Activated CD4-positive, alpha-beta memory T cell treated with anti-CD3 and anti-CD28 coated beads, Interleukin-2, amount 10 ng/mL, durations not matched to agents 7 days and 5 days (primary cell): ENCODE results near the gene BGN. TPM values are rescaled to one million over a fixed set of nuclear protein-coding genes. Genes with fewer than 3 reads are reported as not detected.

Experiments
- CTCF ChIA-PET: fragments of 350-600 bp; sonication (Branson Sonifier 250); formaldehyde crosslinking; loops from one replicate; lab custom pipeline; 2021; ENCODE audit warnings: antibody characterized with exemption, inconsistent platforms; lab: Charles Lee
- POLR2A ChIA-PET: fragments of 350-600 bp; sonication (Branson Sonifier 250); formaldehyde crosslinking; loops from one replicate; lab custom pipeline; 2021; ENCODE audit warnings: antibody characterized with exemption; lab: Charles Lee
- DNase-seq: peaks from one replicate; pipeline ENCODE4 v3.0.0-alpha.2; 2020
- H3K27ac Mint-ChIP-seq: one replicate; pipeline ENCODE4 v1.8.0; 2021; ENCODE audit warnings: mild to moderate bottlenecking, mixed read lengths
- H3K27me3 Mint-ChIP-seq: one replicate; pipeline ENCODE4 v1.8.0; 2021; ENCODE audit warnings: mixed read lengths
- H3K36me3 Mint-ChIP-seq: one replicate; pipeline ENCODE4 v1.8.0; 2021; ENCODE audit warnings: low read depth, mixed read lengths
- H3K4me1 Mint-ChIP-seq: one replicate; pipeline ENCODE4 v1.8.0; 2021; ENCODE audit warnings: mixed read lengths
- H3K4me3 Mint-ChIP-seq: one replicate; pipeline ENCODE4 v1.8.0; 2021; ENCODE audit warnings: mild to moderate bottlenecking, mixed read lengths
- H3K9me3 Mint-ChIP-seq: one replicate; pipeline ENCODE4 v1.8.0; 2021; ENCODE audit warnings: mixed read lengths
- total RNA-seq, 2 experiments: library from RNA; stranded (reverse); gene quantifications; one replicate each; pipeline ENCODE4 v1.2.3, GENCODE V29; 2021

BGN gene
- not detected for total RNA-seq

- no peaks in the 10 kb centered on the region for H3K9me3 Mint-ChIP-seq
- H3K4me3 Mint-ChIP-seq: no peak within 1 kb of the TSS
- H3K4me1 Mint-ChIP-seq: no peaks in the 10 kb centered on the region
- ChIA-PET POLR2A (no interaction called here), CTCF (interaction anchor here (1.2 kb wide), 1 partner anchor 12 kb away, joined by 3 read pairs; no protein-coding TSS in a partner anchor)
- H3K36me3 Mint-ChIP-seq: no peaks in the 10 kb centered on the region
- no peaks in the 10 kb centered on the region for H3K27me3 Mint-ChIP-seq
- DNase-seq: no peak
- no peak within 1 kb of the TSS for H3K27ac Mint-ChIP-seq
Observed at GRCh38 chrX:153494541-153495361, at the start of gene BGN. Gene BGN, plus strand, starts transcription at chrX:153494980. Its CDS starts 9,652 bp downstream, at chrX:153504632.

DNA sequence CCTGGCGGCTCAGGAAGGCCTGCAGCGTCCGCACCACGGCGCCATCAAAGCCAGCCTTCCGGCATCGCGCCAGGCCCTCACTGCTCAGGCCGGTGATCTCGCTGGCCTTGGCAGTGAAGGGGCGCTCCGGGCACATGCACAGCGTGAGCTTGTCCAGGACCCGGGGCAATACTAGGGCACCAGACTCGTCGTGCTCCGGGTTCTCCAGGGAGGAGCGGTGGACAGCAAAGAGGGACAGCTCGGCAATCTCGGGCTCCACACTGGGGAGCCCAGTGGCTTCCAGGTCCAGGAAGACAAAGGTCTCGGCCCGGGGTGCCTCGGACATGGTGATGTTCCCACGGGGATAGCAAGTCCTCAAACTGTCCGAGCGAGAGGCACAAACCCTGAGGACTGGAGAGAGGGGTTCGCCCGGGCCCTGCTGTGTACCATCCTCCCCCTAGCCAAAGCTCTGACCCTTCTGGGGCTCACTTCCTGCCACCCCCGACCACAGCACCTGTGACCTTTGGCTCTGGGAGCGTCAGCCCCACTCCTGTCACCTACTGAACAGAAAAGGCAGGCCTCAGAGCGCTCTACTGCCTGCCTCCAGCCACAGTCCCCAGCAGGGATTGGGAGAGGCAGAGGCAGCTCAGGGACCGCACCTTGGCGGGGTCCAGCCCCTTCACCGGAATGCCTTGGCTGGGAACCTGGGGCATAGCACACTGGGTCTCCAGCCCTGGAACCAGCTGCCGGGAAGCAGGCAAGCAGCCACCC, 49.5 kb upstream of the BGN start:
- Mint-ChIP-seq H3K4me1 (no peaks in the 10 kb centered on the region), H3K9me3 (no peaks in the 10 kb centered on the region), H3K36me3 (no peaks in the 10 kb centered on the region), H3K27me3 (no peaks in the 10 kb centered on the region), H3K4me3 (no peak overlapping the region), H3K27ac (no peak overlapping the region)
- no peak for DNase-seq
- ChIA-PET CTCF (no interaction called here), POLR2A (no interaction called here)

GRCh38 chrX:153445856-153446635, 48.7 kb upstream of the BGN start, which contains the start of gene TREX2:
Gene TREX2, minus strand, starts transcription at chrX:153446056. Its CDS starts 626 bp downstream, at chrX:153445430.
- CTCF ChIA-PET: no interaction called here
- Mint-ChIP-seq H3K27me3 (no peaks in the 10 kb centered on the region), H3K9me3 (no peaks in the 10 kb centered on the region), H3K4me3 (no peak within 1 kb of the TSS), H3K27ac (no peak within 1 kb of the TSS), H3K4me1 (no peaks in the 10 kb centered on the region), H3K36me3 (no peaks in the 10 kb centered on the region)
- no peak for DNase-seq
- POLR2A ChIA-PET: no interaction called here

GRCh38 chrX:153446636-153446936, 48.2 kb upstream of the BGN start:
- CTCF ChIA-PET: no interaction called here
- H3K4me1 Mint-ChIP-seq: no peaks in the 10 kb centered on the region
- POLR2A ChIA-PET: no interaction called here

DNA sequence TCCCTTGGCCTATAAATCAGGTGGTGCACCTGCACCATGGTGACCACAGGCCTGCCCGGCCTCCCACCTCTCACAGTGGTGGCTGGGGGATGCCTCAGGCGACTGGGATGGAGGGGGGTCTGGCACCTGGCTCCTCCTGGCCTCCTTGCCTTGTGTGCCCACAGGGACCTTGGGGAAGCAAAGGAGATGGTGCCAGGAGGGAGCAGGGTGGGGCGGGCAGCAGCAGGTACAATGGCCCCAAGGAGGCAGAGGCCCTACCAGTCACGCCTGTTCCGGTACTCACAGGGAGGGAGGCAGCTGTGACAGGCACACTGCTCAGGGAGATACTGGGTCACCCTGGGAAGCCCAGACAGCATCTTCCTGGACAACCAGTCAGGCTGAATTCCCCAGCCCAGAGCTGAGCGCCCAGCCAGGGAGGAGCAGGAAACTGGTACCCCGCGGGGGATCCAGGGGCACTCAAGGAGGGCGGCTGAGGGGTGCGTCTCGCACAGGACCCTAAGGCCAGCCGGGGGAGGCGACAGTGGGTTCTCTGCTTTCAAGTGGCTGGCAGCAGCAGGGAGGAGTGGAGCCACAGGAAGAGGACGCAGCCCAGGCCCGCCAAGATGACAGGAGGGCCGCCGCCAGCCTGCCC, 47.7 kb upstream of the BGN start:
- no peak overlapping the region for H3K4me3 Mint-ChIP-seq
- ChIA-PET CTCF (no interaction called here), POLR2A (no interaction called here)
- H3K4me1 Mint-ChIP-seq: no peaks in the 10 kb centered on the region
- no peaks in the 10 kb centered on the region for H3K9me3 Mint-ChIP-seq
- H3K27ac Mint-ChIP-seq: no peak overlapping the region
- H3K27me3 Mint-ChIP-seq: no peaks in the 10 kb centered on the region
- H3K36me3 Mint-ChIP-seq: no peaks in the 10 kb centered on the region
- DNase-seq: no peak

More at GRCh38 chrX:153446636-153446936, 48.2 kb upstream of the BGN start:
- Mint-ChIP-seq H3K36me3 (no peaks in the 10 kb centered on the region), H3K4me3 (no peak overlapping the region), H3K27me3 (no peaks in the 10 kb centered on the region), H3K9me3 (no peaks in the 10 kb centered on the region), H3K27ac (no peak overlapping the region)
- no peak for DNase-seq

- no peaks in the 10 kb centered on the region for H3K36me3 Mint-ChIP-seq
- DNase-seq: no peak
- ChIA-PET POLR2A (no interaction called here), CTCF (no interaction called here)
- H3K27me3 Mint-ChIP-seq: no peaks in the 10 kb centered on the region
- H3K4me1 Mint-ChIP-seq: no peaks in the 10 kb centered on the region
- H3K9me3 Mint-ChIP-seq: no peaks in the 10 kb centered on the region
- H3K4me3 Mint-ChIP-seq: no peak overlapping the region
- H3K27ac Mint-ChIP-seq: no peak overlapping the region
Observed at GRCh38 chrX:153447581-153447960, 47.2 kb upstream of the BGN start.

DNA sequence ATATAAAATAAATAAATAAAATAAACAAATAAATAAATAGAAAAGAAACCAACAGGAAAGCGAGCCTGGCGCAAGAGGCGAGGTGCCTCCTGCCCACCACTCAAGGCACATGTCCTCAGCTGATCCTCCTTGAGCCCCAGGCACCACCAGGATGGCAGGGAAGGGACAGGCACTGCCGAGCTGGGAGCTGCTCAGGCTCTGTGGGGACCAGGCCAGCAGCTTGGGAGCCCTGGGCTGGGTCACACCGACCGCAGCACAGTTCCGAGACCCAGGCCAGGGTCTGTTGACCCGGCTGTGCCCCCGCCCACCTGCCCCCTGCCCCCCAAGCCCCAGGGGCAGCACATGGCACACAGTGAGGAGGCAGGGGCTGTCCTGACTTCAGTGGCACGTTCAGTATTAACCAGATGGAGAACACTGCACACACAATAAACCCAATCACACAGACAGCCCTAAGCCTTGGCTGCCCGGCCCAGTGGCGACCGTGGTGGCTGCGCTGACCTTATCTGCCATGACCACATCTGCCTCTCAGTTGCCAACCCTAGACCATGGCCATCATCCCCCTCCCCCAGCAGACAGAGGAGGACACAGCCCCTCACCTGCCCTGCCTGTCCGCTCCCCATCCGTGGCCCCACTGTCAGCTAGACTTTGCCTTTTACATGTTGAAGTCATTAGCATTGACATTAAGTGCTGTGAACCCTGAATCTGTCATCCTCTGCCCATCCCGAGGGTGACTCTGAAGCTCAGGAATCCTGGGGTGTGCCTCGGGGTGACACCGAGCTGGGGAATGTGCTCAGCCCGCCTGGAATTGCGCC, 46.0 kb upstream of the BGN start:
- CTCF ChIA-PET: no interaction called here

GRCh38 chrX:153449368-153450113, 45.2 kb upstream of the BGN start:
- DNase-seq: no peak
- Mint-ChIP-seq H3K27ac (no peak overlapping the region), H3K4me3 (no peak overlapping the region), H3K27me3 (no peaks in the 10 kb centered on the region), H3K4me1 (no peaks in the 10 kb centered on the region), H3K36me3 (no peaks in the 10 kb centered on the region), H3K9me3 (no peaks in the 10 kb centered on the region)
- ChIA-PET POLR2A (no interaction called here), CTCF (no interaction called here)

More for the DNA sequence above, 46.0 kb upstream of the BGN start:
- POLR2A ChIA-PET: no interaction called here
- Mint-ChIP-seq H3K36me3 (no peaks in the 10 kb centered on the region), H3K4me3 (no peak overlapping the region), H3K27me3 (no peaks in the 10 kb centered on the region), H3K27ac (no peak overlapping the region), H3K9me3 (no peaks in the 10 kb centered on the region), H3K4me1 (no peaks in the 10 kb centered on the region)
- no peak for DNase-seq

- Mint-ChIP-seq H3K27ac (no peak overlapping the region), H3K9me3 (no peaks in the 10 kb centered on the region), H3K27me3 (no peaks in the 10 kb centered on the region), H3K36me3 (no peaks in the 10 kb centered on the region), H3K4me3 (no peak overlapping the region), H3K4me1 (no peaks in the 10 kb centered on the region)
- ChIA-PET CTCF (no interaction called here), POLR2A (no interaction called here)
- no peak for DNase-seq
Observed at GRCh38 chrX:153450114-153450948, 44.4 kb upstream of the BGN start.

GRCh38 chrX:153450949-153451277, 43.9 kb upstream of the BGN start:
- H3K9me3 Mint-ChIP-seq: no peaks in the 10 kb centered on the region
- H3K4me1 Mint-ChIP-seq: no peaks in the 10 kb centered on the region
- no peak for DNase-seq
- H3K36me3 Mint-ChIP-seq: no peaks in the 10 kb centered on the region
- no peak overlapping the region for H3K4me3 Mint-ChIP-seq
- no peak overlapping the region for H3K27ac Mint-ChIP-seq
- POLR2A ChIA-PET: no interaction called here
- CTCF ChIA-PET: no interaction called here
- no peaks in the 10 kb centered on the region for H3K27me3 Mint-ChIP-seq

GRCh38 chrX:153454901-153455550, 39.8 kb upstream of the BGN start:
- DNase-seq: no peak
- Mint-ChIP-seq H3K4me3 (no peak overlapping the region), H3K27ac (no peak overlapping the region), H3K9me3 (no peaks in the 10 kb centered on the region), H3K4me1 (no peaks in the 10 kb centered on the region), H3K27me3 (no peaks in the 10 kb centered on the region), H3K36me3 (peaks cover 6% of the 10 kb centered on the region)
- ChIA-PET POLR2A (no interaction called here), CTCF (no interaction called here)
